Left lung (tissue), 10 donors: Measurements from ENCODE around the gene ABHD8. TPM values are rescaled to one million over a fixed set of nuclear protein-coding genes. Genes with fewer than 3 reads are reported as not detected.

ENCODE experiments used
- ATAC-seq: fragments of 200-7000 bp; cut with Tn5 transposase; one replicate; pipeline ENCODE4 v1.9.1; 2020; ENCODE audit warnings: moderate library complexity
- DNase-seq, 4 donors: peaks; one replicate each; pipeline ENCODE4 v3.0.0-alpha.2; 2013 to 2020
- H3K27ac ChIP-seq, 2 donors: fragments of 200-600 bp; sonication (generic) in 1 of 2; one replicate each; pipeline versions ENCODE4 v1.5.0 to v1.8.0; 2020 to 2021
- H3K27me3 ChIP-seq, 2 donors: fragments of 200-600 bp; sonication (generic) in 1 of 2; one replicate each; pipeline versions ENCODE4 v1.5.0 to v1.8.0; 2020 to 2021
- H3K36me3 ChIP-seq, 2 donors: fragments of 200-600 bp; sonication (generic) in 1 of 2; one replicate each; pipeline versions ENCODE4 v1.5.0 to v1.8.0; 2020 to 2021
- H3K4me1 ChIP-seq, 2 donors: fragments of 200-600 bp; one replicate each; pipeline ENCODE4 v1.8.0; 2021
- H3K4me3 ChIP-seq, 2 donors: fragments of 200-600 bp; sonication (generic) in 1 of 2; one replicate each; pipeline versions ENCODE4 v1.5.0 to v1.8.0; 2020 to 2021; ENCODE audit warnings: mild to moderate bottlenecking in 1 of 2
- H3K9me3 ChIP-seq, 2 donors: fragments of 200-600 bp; sonication (generic) in 1 of 2; one replicate each; pipeline versions ENCODE4 v1.5.0 to v1.8.0; 2020 to 2021
- intact Hi-C, 2 donors: fragments of 100-400 bp; cut with DNase I; formaldehyde crosslinking; loops; one replicate each; pipeline versions ENCODE4 v1.11.2 to v1.14.2; 2022
- polyA plus RNA-seq, 6 donors: library from polyadenylated mRNA; unstranded; fragments of 120-200 nt; gene quantifications; one replicate each; pipeline ENCODE4 v1.2.1, GENCODE V29; 2013; ENCODE audit not compliant: insufficient read length in 6 of 6
- total RNA-seq, 2 donors: library from RNA; stranded (reverse); fragmentation: NEBNext Ultra II Directional; extraction: Animal tissue kit (Norgen Biotek cat#: 25700); gene quantifications; one replicate each; pipeline ENCODE4 v1.2.1, GENCODE V29; 2021
- TF ChIP-seq, protein P1 (sequence below), 2 donors: fragments of 200-600 bp; sonication (generic) in 1 of 2; IDR thresholded peaks; one replicate each; pipeline versions ENCODE4 v1.5.0 to v1.8.0; 2021; ENCODE audit warnings: antibody characterized with exemption in 2 of 2
- donor health status: DM: no; HTN: yes; CAD: no.
- donor health status: DM: no; HTN: no; CAD: no.

The ABHD8 gene
- total and polyA plus RNA-seq, 8 donors: 6.8 to 17.1 (median 10.5) TPM

DNA sequence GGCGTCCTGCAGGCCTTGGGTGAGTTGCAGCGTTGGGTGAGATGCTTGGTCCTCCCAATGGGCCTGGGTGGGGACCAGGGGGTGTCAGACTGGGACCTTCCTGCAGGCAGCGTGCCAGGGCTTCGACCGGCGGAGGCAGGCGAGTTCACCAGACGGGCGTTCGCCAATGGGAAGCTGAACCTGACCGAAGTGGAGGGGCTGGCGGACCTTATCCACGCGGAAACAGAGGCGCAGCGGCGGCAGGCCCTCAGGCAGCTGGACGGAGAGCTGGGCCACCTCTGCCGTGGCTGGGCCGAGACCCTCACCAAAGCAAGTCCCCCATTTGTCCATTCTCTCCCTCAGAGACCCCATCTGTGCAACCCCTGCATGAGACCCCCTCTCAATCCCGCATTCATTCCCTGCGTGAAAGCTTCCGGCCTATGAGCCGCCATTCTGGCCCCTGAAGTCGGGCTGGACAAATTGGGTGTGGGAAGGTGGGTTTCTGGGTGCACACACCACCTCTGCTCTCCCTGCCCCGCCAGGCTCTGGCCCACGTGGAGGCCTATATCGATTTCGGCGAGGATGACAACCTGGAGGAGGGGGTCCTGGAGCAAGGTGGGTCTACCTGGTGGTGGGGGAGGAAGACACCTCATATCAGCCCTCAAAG, 35.3 kb upstream of the ABHD8 start:
- TF ChIP-seq, protein P1, sequence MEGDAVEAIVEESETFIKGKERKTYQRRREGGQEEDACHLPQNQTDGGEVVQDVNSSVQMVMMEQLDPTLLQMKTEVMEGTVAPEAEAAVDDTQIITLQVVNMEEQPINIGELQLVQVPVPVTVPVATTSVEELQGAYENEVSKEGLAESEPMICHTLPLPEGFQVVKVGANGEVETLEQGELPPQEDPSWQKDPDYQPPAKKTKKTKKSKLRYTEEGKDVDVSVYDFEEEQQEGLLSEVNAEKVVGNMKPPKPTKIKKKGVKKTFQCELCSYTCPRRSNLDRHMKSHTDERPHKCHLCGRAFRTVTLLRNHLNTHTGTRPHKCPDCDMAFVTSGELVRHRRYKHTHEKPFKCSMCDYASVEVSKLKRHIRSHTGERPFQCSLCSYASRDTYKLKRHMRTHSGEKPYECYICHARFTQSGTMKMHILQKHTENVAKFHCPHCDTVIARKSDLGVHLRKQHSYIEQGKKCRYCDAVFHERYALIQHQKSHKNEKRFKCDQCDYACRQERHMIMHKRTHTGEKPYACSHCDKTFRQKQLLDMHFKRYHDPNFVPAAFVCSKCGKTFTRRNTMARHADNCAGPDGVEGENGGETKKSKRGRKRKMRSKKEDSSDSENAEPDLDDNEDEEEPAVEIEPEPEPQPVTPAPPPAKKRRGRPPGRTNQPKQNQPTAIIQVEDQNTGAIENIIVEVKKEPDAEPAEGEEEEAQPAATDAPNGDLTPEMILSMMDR (IDR thresholded peaks at IDR 0.05): no peak
- H3K36me3 ChIP-seq: peaks cover 0 to 8% of the 10 kb centered on the region in 2 donors
- H3K27ac ChIP-seq: no peak overlapping the region
- peaks cover 12 to 43% of the 10 kb centered on the region in 2 donors for H3K4me1 ChIP-seq
- no peaks in the 10 kb centered on the region for H3K27me3 ChIP-seq
- H3K9me3 ChIP-seq: no peaks in the 10 kb centered on the region
- intact Hi-C loops: no loop called here
- ATAC-seq: no peak
- H3K4me3 ChIP-seq: peak overlapping the region; percentile 68 to 72
- DNase-seq: peak in 1 of 4 donors; percentile 29

DNA sequence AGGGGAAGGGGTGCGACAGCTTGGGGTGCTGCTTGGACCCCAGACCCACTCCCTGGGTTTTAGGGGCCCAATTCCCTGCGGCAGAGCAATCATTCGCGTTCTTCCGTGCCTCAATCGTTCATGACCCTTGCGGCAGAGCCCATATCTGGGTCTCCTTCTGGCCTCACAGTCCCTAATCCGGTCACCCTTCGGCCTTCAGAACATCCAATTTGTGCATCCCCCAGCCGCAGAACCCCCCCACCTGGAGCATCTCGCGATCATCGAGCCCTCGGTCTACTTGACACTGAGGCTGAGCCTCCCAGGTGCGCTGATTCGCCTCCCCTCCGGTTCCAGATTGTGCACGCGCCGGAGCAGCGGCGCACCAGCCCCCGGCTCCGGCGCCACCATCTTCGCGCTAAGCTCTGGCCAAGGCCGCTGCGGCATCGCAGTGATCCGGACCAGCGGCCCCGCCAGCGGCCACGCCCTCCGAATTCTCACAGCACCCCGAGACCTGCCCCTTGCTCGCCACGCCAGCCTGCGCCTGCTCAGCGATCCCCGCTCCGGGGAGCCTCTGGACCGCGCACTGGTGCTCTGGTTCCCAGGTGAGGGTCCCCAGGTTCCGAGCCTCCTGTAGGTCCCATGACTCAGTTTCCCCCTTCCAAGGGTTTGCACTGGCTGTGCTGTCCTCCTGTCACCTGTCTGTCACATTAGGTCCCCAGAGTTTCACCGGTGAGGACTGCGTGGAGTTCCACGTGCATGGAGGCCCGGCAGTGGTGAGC, 34.6 kb upstream of the ABHD8 start:
- Histone ChIP-seq H3K4me3 (peak overlapping the region; percentile 68 to 72), H3K4me1 (peaks cover 12 to 50% of the 10 kb centered on the region in 2 donors), H3K27me3 (no peaks in the 10 kb centered on the region), H3K36me3 (peaks cover 0 to 10% of the 10 kb centered on the region in 2 donors), H3K9me3 (peaks cover 0 to under 1% of the 10 kb centered on the region in 2 donors), H3K27ac (peak overlapping the region in 1 of 2 donors; percentile 92)
- no peak for ATAC-seq
- TF ChIP-seq, protein P1 (IDR thresholded peaks at IDR 0.05): no peak
- DNase-seq: no peak
- intact Hi-C loops: no loop called here

DNA sequence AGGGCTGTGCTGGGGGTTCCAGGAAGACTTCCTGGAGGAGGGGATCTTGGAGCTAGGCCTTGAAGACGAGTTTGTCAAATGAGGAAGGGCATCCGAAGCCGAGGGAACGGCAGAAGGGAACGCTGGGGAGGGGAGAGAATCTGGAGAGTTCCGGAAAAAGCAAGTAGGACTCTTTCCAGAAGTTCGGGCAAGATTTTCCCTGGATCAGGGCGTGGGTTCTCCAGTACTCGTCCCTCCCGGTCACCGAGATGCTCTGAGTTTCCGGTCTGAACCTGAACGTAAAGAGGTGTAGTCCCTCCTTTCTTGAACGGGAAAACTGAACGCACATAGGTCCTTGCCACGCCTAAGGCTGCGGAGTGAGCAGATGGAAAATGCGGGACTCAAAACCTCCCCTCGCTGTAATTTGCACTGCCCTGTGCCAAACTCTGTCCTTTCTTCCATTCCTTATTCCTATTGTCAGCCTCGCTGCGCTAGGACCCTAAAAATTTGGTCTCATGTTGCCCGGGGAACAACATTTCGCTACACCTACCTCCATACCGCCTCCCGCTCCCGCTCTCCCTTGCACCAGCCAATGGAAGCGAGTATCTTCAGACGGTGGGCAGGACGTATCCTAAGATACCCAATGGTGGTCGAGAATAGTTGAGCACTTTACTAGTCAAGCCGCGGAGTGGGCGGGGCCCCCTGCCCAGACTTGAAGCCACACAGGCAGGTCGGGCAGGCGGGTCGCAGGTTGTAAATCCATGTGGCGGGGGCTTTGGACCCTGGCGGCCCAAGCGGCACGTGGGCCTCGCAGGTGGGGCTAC, 33.8 kb upstream of the ABHD8 start, which contains the start of gene GTPBP3:
Gene GTPBP3 (plus strand): TSS at position 682 of the 803 bp plus-strand sequence. CDS start 59 bp downstream, at position 741.
- ATAC-seq (peak; percentile 90), DNase-seq (peak; percentile 92 to 97 (median 96))
- TF ChIP-seq, protein P1 (IDR thresholded peaks at IDR 0.05): no peak
- no peaks in the 10 kb centered on the region for H3K27me3 ChIP-seq
- intact Hi-C loops: no loop called here
- peaks cover 0 to 2% of the 10 kb centered on the region in 2 donors for H3K9me3 ChIP-seq
- peaks cover 12 to 51% of the 10 kb centered on the region in 2 donors for H3K4me1 ChIP-seq
- peaks cover 0 to 12% of the 10 kb centered on the region in 2 donors for H3K36me3 ChIP-seq
- H3K4me3 ChIP-seq: peak within 1 kb of the TSS; percentile 68 to 72
- peak within 1 kb of the TSS; percentile 92 to 94 for H3K27ac ChIP-seq

DNA sequence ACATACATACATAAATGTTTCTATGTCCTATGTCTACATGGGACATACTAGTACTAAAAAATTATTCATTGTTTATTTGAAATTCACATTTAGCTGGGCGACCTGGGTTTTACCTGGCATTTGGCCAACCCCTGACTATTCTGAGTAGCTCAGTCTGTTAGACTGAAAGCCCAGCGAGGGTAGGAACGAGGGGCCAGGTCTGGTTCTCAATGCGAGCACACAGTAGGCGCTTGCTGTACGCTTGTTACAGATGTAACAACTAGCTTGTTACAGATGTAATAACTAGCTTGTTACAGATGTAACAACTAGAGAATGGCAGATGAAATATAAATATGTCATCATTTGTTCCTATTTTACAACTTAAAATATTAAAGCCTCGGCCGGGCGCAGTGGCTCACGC, 32.4 kb upstream of the ABHD8 start:
- Histone ChIP-seq H3K36me3 (peaks cover 0 to 6% of the 10 kb centered on the region in 2 donors), H3K9me3 (peaks cover 0 to 2% of the 10 kb centered on the region in 2 donors), H3K4me1 (peaks cover 12 to 51% of the 10 kb centered on the region in 2 donors), H3K27me3 (peaks cover 0 to 7% of the 10 kb centered on the region in 2 donors), H3K4me3 (peak overlapping the region in 1 of 2 donors; percentile 74), H3K27ac (no peak overlapping the region)
- intact Hi-C loops: no loop called here
- ATAC-seq (no peak), DNase-seq (no peak)
- TF ChIP-seq, protein P1 (IDR thresholded peaks at IDR 0.05): no peak
